ENCODE measurements around the gene GZMA.

GRCh38 chr5:55123365-55123764, 20.9 kb downstream of the GZMA start:
- TF ChIP-seq POLR2AphosphoS5 (IDR thresholded peaks at IDR 0.05; ENCODE audit: insufficient read depth in 1 of 2, low read depth in 1 of 2) (no peak), CTCF (IDR thresholded peaks at IDR 0.05) (no peak)
